IMR-90 (cell line): Measurements from ENCODE around the gene TDRD7. TPM values are rescaled to one million over a fixed set of nuclear protein-coding genes. Genes with fewer than 3 reads are reported as not detected.

Source experiments
- ATAC-seq: fragments of 200-7000 bp; cut with Tn5 transposase; 2 replicates; pipeline ENCODE4 v1.9.1; 2020; ENCODE audit warnings: low read depth, mild to moderate bottlenecking, moderate library complexity
- BruUV-seq: library from RNA; stranded (reverse); fragments of 400-500 nt; replicated peaks from 2 replicates; lab custom pipeline; 2021; lab: Mats Ljungman, UMichigan
- CTCF ChIA-PET: fragments of 300-600 bp; formaldehyde crosslinking; extraction: SDS; loops from one replicate; lab custom pipeline; 2021; ENCODE audit warnings: antibody characterized with exemption; lab: Yijun Ruan, JAX
- POLR2A ChIA-PET: fragments of 300-600 bp; sonication (Branson Sonifier 250); formaldehyde crosslinking; loops from one replicate; lab custom pipeline; 2022; ENCODE audit warnings: antibody characterized with exemption; ENCODE audit not compliant: unreplicated experiment; lab: Charles Lee
- DNase-seq: peaks from one replicate; pipeline ENCODE4 v3.0.0; 2013
- H2AFZ ChIP-seq: replicated peaks from 2 replicates; pipeline ENCODE3; 2013; ENCODE audit warnings: low read length, mild to moderate bottlenecking; ENCODE audit not compliant: poor library complexity
- H2AK5ac ChIP-seq: 2 replicates; pipeline ENCODE4 v1.6.1; 2013; ENCODE audit warnings: low read depth, low read length, inconsistent platforms
- H2AK9ac ChIP-seq: replicated peaks from 2 replicates; pipeline ENCODE3; 2013; ENCODE audit warnings: mild to moderate bottlenecking, low read depth, low read length, moderate library complexity; ENCODE audit not compliant: poor library complexity
- H2BK120ac ChIP-seq: 2 replicates; pipeline ENCODE4 v1.6.1; 2013; ENCODE audit warnings: low read depth, low read length, inconsistent platforms
- H2BK15ac ChIP-seq: 3 replicates; pipeline ENCODE4 v1.6.1; 2013; ENCODE audit warnings: low read depth, low read length, inconsistent platforms
- H2BK20ac ChIP-seq: 2 replicates; pipeline ENCODE4 v1.6.1; 2013; ENCODE audit warnings: low read depth, mild to moderate bottlenecking, inconsistent platforms, low read length, moderate library complexity
- H2BK5ac ChIP-seq: 2 replicates; pipeline ENCODE4 v1.6.1; 2013; ENCODE audit warnings: mild to moderate bottlenecking, low read depth, low read length, inconsistent platforms; ENCODE audit not compliant: poor library complexity, severe bottlenecking
- H3K14ac ChIP-seq: replicated peaks from 2 replicates; pipeline ENCODE4 v1.6.1; 2013; ENCODE audit warnings: low read depth, low read length, inconsistent platforms
- H3K18ac ChIP-seq: 2 replicates; pipeline ENCODE4 v1.6.1; 2013; ENCODE audit warnings: low read depth, low read length, control low read depth
- H3K23ac ChIP-seq: 2 replicates; pipeline ENCODE4 v1.6.1; 2013; ENCODE audit warnings: low read depth, low read length, inconsistent platforms
- H3K27ac ChIP-seq: 2 replicates; pipeline ENCODE4 v1.5.1; 2013; ENCODE audit warnings: mild to moderate bottlenecking, control low read depth, low read length; ENCODE audit not compliant: insufficient read depth
- H3K27me3 ChIP-seq: 2 replicates; pipeline ENCODE4 v1.6.1; 2013; ENCODE audit warnings: low read length; ENCODE audit not compliant: control insufficient read depth, insufficient read depth
- H3K36me3 ChIP-seq: 2 replicates; pipeline ENCODE4 v1.6.1; 2013; ENCODE audit warnings: low read length, mixed read lengths; ENCODE audit not compliant: control insufficient read depth, insufficient read depth
- H3K4ac ChIP-seq: 2 replicates; pipeline ENCODE4 v1.6.1; 2013; ENCODE audit warnings: low read depth, low read length, inconsistent platforms
- H3K4me1 ChIP-seq: 2 replicates; pipeline ENCODE4 v1.6.1; 2013; ENCODE audit warnings: low read length, mixed read lengths; ENCODE audit not compliant: control insufficient read depth, insufficient read depth
- H3K4me2 ChIP-seq: 2 replicates; pipeline ENCODE4 v1.6.1; 2013; ENCODE audit warnings: low read depth, mild to moderate bottlenecking, control low read depth, low read length, moderate library complexity
- H3K4me3 ChIP-seq: 2 replicates; pipeline ENCODE4 v1.5.1; 2013; ENCODE audit warnings: low read depth, mild to moderate bottlenecking, control low read depth, low read length, moderate library complexity; ENCODE audit not compliant: insufficient read depth
- H3K56ac ChIP-seq: 2 replicates; pipeline ENCODE4 v1.6.1; 2013; ENCODE audit warnings: low read length, inconsistent platforms; ENCODE audit not compliant: insufficient read depth; ENCODE audit errors: extremely low read depth
- H3K79me1 ChIP-seq, 2 experiments: 2 replicates each; pipeline ENCODE4 v1.6.1; 2013; ENCODE audit warnings: low read length in 2 of 2, inconsistent platforms in 1 of 2, low read depth in 1 of 2
- H3K9ac ChIP-seq: 2 replicates; pipeline ENCODE4 v1.6.1; 2013; ENCODE audit warnings: low read depth, low read length, control low read depth
- H3K9me1 ChIP-seq: 2 replicates; pipeline ENCODE4 v1.6.1; 2013; ENCODE audit warnings: low read length, inconsistent platforms; ENCODE audit not compliant: insufficient read depth
- H3K9me3 ChIP-seq: 2 replicates; pipeline ENCODE4 v1.6.1; 2013; ENCODE audit warnings: low read length; ENCODE audit not compliant: control insufficient read depth, insufficient read depth
- H4K20me1 ChIP-seq: 2 replicates; pipeline ENCODE4 v1.6.1; 2013; ENCODE audit warnings: low read length, inconsistent platforms; ENCODE audit not compliant: insufficient read depth
- H4K5ac ChIP-seq: 2 replicates; pipeline ENCODE4 v1.6.1; 2013; ENCODE audit warnings: mild to moderate bottlenecking, low read depth, low read length, control low read depth
- H4K8ac ChIP-seq, 2 experiments: 2 replicates each; pipeline ENCODE4 v1.6.1; 2013; ENCODE audit warnings: low read depth in 2 of 2, low read length in 2 of 2, control low read depth in 1 of 2, inconsistent platforms in 1 of 2
- H4K91ac ChIP-seq: 2 replicates; pipeline ENCODE4 v1.6.1; 2013; ENCODE audit warnings: low read depth, low read length, inconsistent platforms; ENCODE audit not compliant: insufficient read depth
- BHLHE40 ChIP-seq: fragments of 150-350 bp; IDR thresholded peaks from 2 replicates; pipeline ENCODE4 v1.6.1; 2016; ENCODE audit warnings: mild to moderate bottlenecking, low read depth, low read length
- CEBPB ChIP-seq: IDR thresholded peaks from 2 replicates; pipeline ENCODE4 v1.6.1; 2012; ENCODE audit warnings: low read depth, low read length, improper control_type of control experiment
- CHD1 ChIP-seq: IDR thresholded peaks from 2 replicates; pipeline ENCODE4 v1.6.1; 2012; ENCODE audit warnings: low read depth, low read length, improper control_type of control experiment
- FOS ChIP-seq: fragments of 150-350 bp; IDR thresholded peaks from 2 replicates; pipeline ENCODE4 v1.6.1; 2016; ENCODE audit warnings: low read depth, low read length
- MAFK ChIP-seq: IDR thresholded peaks from 2 replicates; pipeline ENCODE4 v1.6.1; 2012; ENCODE audit warnings: low read depth, low read length, improper control_type of control experiment
- MAZ ChIP-seq: IDR thresholded peaks from 2 replicates; pipeline ENCODE4 v1.6.1; 2012; ENCODE audit warnings: low read depth, mild to moderate bottlenecking, low read length, improper control_type of control experiment, moderate library complexity, borderline replicate concordance
- MXI1 ChIP-seq: IDR thresholded peaks from 2 replicates; pipeline ENCODE4 v1.6.1; 2012; ENCODE audit warnings: low read depth, mild to moderate bottlenecking, low read length, moderate library complexity, borderline replicate concordance
- NFE2L2 ChIP-seq: fragments of 150-350 bp; IDR thresholded peaks from 2 replicates; pipeline ENCODE4 v1.6.1; 2016; ENCODE audit warnings: low read depth, mild to moderate bottlenecking, low read length
- POLR2A ChIP-seq: IDR thresholded peaks from 2 replicates; pipeline ENCODE4 v1.6.1; 2012; ENCODE audit warnings: mild to moderate bottlenecking, low read depth, low read length
- RAD21 ChIP-seq: IDR thresholded peaks from 2 replicates; pipeline ENCODE4 v1.6.1; 2012; ENCODE audit warnings: low read length, improper control_type of control experiment
- RCOR1 ChIP-seq: IDR thresholded peaks from 2 replicates; pipeline ENCODE4 v1.6.1; 2012; ENCODE audit warnings: mild to moderate bottlenecking, low read length, improper control_type of control experiment; ENCODE audit not compliant: insufficient replicate concordance
- RFX5 ChIP-seq: IDR thresholded peaks from 2 replicates; pipeline ENCODE4 v1.8.0; 2012; ENCODE audit warnings: low read depth, mild to moderate bottlenecking, low read length, moderate library complexity
- SMC3 ChIP-seq: fragments of 150-350 bp; IDR thresholded peaks from 2 replicates; pipeline ENCODE4 v1.6.1; 2016; ENCODE audit warnings: low read depth, mild to moderate bottlenecking, antibody characterized with exemption, low read length, moderate library complexity
- WGBS, 2 experiments: methylation state at CpG; one replicate each; pipeline versions ENCODE4 v1.1.5 to v1.1.7; 2013; ENCODE audit warnings: missing lambda C conversion rate in 2 of 2; ENCODE audit not compliant: insufficient read length in 1 of 2; ENCODE audit errors: extremely low coverage in 2 of 2; 5-methylcytosine and 5-hydroxymethylcytosine counted together
- dilution Hi-C: fragments of 300-500 bp; cut with HindIII; formaldehyde crosslinking; loops from one replicate; pipeline ENCODE4 v1.14.3; 2018; ENCODE audit warnings: low sequenced_read_pairs; ENCODE audit not compliant: unreplicated experiment
- in situ Hi-C: fragments of 300-500 bp; cut with MboI; formaldehyde crosslinking; loops from 3 replicates; pipeline ENCODE4 v1.14.3; 2019; ENCODE audit warnings: low sequenced_read_pairs, inconsistent platforms, mixed read lengths
- intact Hi-C: fragments of 100-400 bp; cut with micrococcal nuclease; formaldehyde crosslinking; loops from 2 replicates; pipeline ENCODE4 v1.10.0; 2022
- polyA plus RNA-seq, 3 experiments: library from polyadenylated mRNA; depleted of rRNA; stranded (reverse); fragments of >200 nt; gene quantifications; 2 replicates each; pipeline ENCODE4 v1.2.3, GENCODE V29; 2012; ENCODE audit warnings: low replicate concordance in 1 of 3
- total RNA-seq: library from RNA; depleted of rRNA; stranded (reverse); fragments of >200 nt; gene quantifications from 2 replicates; pipeline ENCODE4 v1.2.3, GENCODE V29; 2012
- TF ChIP-seq, protein P1 (sequence below): conservative IDR thresholded peaks from 2 replicates; pipeline ENCODE4 v1.5.1; 2012; ENCODE audit warnings: mild to moderate bottlenecking, low read depth, low read length, improper control_type of control experiment
- TF ChIP-seq, protein P2 (sequence below): fragments of 150-350 bp; IDR thresholded peaks from 2 replicates; pipeline ENCODE4 v1.6.1; 2016; ENCODE audit warnings: low read depth, mild to moderate bottlenecking, low read length, moderate library complexity, borderline replicate concordance
- TF ChIP-seq, protein P3 (sequence below): fragments of 150-350 bp; IDR thresholded peaks from 2 replicates; pipeline ENCODE4 v1.6.1; 2017; ENCODE audit warnings: mild to moderate bottlenecking, antibody characterized with exemption, low read length, low read depth

The TDRD7 gene
- total and polyA plus RNA-seq, 2 of the 4 experiments (the other 2 are of a cell fraction) = 4.4 to 9.7 TPM

DNA sequence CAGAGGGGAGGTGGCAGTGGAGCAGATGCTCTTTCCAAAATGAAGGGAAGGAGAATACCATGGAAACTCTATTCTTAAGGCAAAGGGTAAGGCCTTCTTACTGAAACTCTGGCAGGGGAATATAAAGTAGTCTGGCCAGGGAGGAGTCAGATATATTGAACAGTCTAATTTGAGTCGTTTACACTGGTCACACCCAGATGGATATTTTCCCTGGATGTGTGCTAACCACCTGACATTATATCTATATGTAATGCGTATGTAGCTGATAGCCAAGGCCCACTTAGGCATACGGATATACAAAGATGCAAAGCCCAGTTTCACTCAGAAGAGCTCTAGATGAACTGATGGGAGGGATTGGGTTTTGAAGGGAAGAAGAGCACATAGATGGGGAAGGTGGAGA lies 7.0 kb downstream of the TDRD7 start:
- Histone ChIP-seq H4K20me1 (peaks cover 12% of the 10 kb centered on the region; the same call in 1 of the 2 replicates), H3K4ac (no peak overlapping the region), H4K91ac (no peak overlapping the region), H2AFZ (no peak overlapping the region), H3K27ac (no peak overlapping the region), H4K8ac (no peak overlapping the region), H2AK5ac (no peak overlapping the region), H3K4me2 (no peak overlapping the region), H2BK120ac (no peak overlapping the region), H3K79me1 (peaks cover 2 to 7% of the 10 kb centered on the region in 2 experiments; a peak in 3 of 4 replicates), H3K18ac (no peak overlapping the region), H3K27me3 (no peaks in the 10 kb centered on the region), H3K4me3 (no peak overlapping the region), H3K4me1 (peaks cover 5% of the 10 kb centered on the region), H3K23ac (no peak overlapping the region), H2BK15ac (no peak overlapping the region), H4K5ac (no peak overlapping the region), H3K56ac (no peak overlapping the region), H2BK5ac (no peak overlapping the region), H2AK9ac (no peak overlapping the region), H3K14ac (no peak overlapping the region), H3K9me1 (peaks cover 3% of the 10 kb centered on the region; the same call in 1 of the 2 replicates), H3K9me3 (no peaks in the 10 kb centered on the region), H3K36me3 (no peaks in the 10 kb centered on the region), H2BK20ac (no peak overlapping the region), H3K9ac (no peak overlapping the region)
- intact Hi-C loops (loop anchor here (1.0 kb wide), 1 partner anchor 28 kb away; no protein-coding TSS in a partner anchor), in situ Hi-C loops (no loop called here), dilution Hi-C loops (no loop called here)
- POLR2A ChIA-PET = no interaction called here
- TF ChIP-seq SMC3 = no peak
- TF ChIP-seq RAD21 = no peak
- TF ChIP-seq RFX5 = no peak
- TF ChIP-seq BHLHE40 = no peak
- no peak for TF ChIP-seq CHD1
- TF ChIP-seq, protein P1, sequence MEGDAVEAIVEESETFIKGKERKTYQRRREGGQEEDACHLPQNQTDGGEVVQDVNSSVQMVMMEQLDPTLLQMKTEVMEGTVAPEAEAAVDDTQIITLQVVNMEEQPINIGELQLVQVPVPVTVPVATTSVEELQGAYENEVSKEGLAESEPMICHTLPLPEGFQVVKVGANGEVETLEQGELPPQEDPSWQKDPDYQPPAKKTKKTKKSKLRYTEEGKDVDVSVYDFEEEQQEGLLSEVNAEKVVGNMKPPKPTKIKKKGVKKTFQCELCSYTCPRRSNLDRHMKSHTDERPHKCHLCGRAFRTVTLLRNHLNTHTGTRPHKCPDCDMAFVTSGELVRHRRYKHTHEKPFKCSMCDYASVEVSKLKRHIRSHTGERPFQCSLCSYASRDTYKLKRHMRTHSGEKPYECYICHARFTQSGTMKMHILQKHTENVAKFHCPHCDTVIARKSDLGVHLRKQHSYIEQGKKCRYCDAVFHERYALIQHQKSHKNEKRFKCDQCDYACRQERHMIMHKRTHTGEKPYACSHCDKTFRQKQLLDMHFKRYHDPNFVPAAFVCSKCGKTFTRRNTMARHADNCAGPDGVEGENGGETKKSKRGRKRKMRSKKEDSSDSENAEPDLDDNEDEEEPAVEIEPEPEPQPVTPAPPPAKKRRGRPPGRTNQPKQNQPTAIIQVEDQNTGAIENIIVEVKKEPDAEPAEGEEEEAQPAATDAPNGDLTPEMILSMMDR = no peak
- no peak for TF ChIP-seq FOS
- TF ChIP-seq MAZ = no peak
- TF ChIP-seq CEBPB = no peak
- TF ChIP-seq MXI1 = no peak
- no peak for TF ChIP-seq MAFK
- TF ChIP-seq, protein P2, sequence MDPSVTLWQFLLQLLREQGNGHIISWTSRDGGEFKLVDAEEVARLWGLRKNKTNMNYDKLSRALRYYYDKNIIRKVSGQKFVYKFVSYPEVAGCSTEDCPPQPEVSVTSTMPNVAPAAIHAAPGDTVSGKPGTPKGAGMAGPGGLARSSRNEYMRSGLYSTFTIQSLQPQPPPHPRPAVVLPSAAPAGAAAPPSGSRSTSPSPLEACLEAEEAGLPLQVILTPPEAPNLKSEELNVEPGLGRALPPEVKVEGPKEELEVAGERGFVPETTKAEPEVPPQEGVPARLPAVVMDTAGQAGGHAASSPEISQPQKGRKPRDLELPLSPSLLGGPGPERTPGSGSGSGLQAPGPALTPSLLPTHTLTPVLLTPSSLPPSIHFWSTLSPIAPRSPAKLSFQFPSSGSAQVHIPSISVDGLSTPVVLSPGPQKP = no peak
- no peak for TF ChIP-seq RCOR1
- no peak for TF ChIP-seq POLR2A
- TF ChIP-seq NFE2L2 = no peak
- TF ChIP-seq, protein P3, sequence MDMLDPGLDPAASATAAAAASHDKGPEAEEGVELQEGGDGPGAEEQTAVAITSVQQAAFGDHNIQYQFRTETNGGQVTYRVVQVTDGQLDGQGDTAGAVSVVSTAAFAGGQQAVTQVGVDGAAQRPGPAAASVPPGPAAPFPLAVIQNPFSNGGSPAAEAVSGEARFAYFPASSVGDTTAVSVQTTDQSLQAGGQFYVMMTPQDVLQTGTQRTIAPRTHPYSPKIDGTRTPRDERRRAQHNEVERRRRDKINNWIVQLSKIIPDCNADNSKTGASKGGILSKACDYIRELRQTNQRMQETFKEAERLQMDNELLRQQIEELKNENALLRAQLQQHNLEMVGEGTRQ = no peak
- DNase-seq (no peak), ATAC-seq (no peak)
- no CpG with 5 or more reads among the region's 3 CpGs for WGBS, 2 experiments
- CTCF ChIA-PET = interaction anchor here (0.6 kb wide), 1 partner anchor 1641 kb away, joined by 4 read pairs; no protein-coding TSS in a partner anchor
- BruUV-seq = no TSS peak
